Activated naive CD8-positive, alpha-beta T cell (primary cell): ENCODE measurements around the gene NTM.

Experiments used
- H3K27ac Mint-ChIP-seq: one replicate; pipeline ENCODE4 v1.8.0; 2021; ENCODE audit warnings: mixed read lengths
- H3K27me3 Mint-ChIP-seq: one replicate; pipeline ENCODE4 v1.8.0; 2021; ENCODE audit warnings: mixed read lengths
- H3K36me3 Mint-ChIP-seq: one replicate; pipeline ENCODE4 v1.8.0; 2021; ENCODE audit warnings: mixed read lengths
- H3K4me1 Mint-ChIP-seq: one replicate; pipeline ENCODE4 v1.8.0; 2021; ENCODE audit warnings: low read depth, mixed read lengths
- H3K4me3 Mint-ChIP-seq: one replicate; pipeline ENCODE4 v1.8.0; 2021; ENCODE audit warnings: mild to moderate bottlenecking, mixed read lengths
- H3K9me3 Mint-ChIP-seq: one replicate; pipeline ENCODE4 v1.8.0; 2021; ENCODE audit warnings: low read depth, mixed read lengths

Gene NTM

DNA sequence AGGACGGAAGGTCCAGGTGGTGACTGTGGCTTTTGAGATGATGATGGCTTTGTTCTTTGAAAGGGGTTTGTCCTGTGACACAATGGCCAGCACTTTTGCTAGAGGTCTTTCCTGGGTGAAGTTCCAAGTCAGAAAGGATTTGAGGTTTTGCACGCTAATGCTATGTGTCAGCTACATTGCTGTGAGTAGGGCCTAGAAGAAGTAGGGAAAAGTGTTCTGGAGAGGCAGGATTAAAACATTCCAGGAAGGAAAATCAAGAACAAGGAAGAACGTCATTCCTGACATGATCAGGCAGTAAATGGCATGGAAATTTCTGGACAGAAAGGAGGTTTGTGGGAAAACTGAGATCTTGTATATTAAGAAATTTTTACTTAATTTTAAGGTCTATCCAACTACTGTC is 290.7 kb downstream of the NTM start:
- H3K27me3 Mint-ChIP-seq, result no peaks in the 10 kb centered on the region
- H3K9me3 Mint-ChIP-seq, result no peaks in the 10 kb centered on the region
- no peaks in the 10 kb centered on the region for H3K36me3 Mint-ChIP-seq
- H3K4me1 Mint-ChIP-seq, result no peaks in the 10 kb centered on the region
- H3K4me3 Mint-ChIP-seq, result no peak overlapping the region
- H3K27ac Mint-ChIP-seq, result no peak overlapping the region

DNA sequence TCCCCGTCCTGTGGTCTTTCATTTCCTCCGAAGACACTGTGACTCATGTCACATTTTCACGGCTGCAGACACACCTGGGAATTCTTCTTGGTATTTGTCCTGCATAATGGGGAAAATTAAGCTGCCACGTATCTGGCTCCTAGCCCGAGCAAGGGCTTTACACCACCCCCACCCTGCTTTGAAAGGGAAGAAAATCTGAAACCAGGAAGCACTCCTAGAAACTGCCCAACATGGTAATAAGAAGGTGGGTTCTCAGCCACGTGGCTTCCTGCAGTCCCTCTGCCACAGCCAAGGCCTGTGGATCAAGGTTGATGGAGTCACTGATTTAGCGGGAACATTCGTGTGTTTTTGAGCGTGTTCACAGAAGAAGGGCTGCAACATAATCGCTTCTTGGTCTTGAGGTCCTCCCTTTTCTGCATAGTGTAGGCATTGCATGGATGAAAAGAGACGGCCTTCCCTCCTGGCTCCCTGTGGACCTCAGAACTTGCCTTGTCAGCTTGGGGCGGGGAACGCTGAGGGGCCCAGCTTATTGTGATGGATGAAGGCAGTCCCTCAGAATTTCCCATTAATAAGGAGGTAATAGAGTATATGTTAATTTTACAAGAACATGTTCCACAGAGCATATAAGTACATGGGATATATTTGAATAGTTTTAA is 292.0 kb downstream of the NTM start:
- Mint-ChIP-seq H3K27ac (no peak overlapping the region), H3K4me3 (no peak overlapping the region), H3K9me3 (no peaks in the 10 kb centered on the region), H3K4me1 (no peaks in the 10 kb centered on the region), H3K27me3 (no peaks in the 10 kb centered on the region), H3K36me3 (no peaks in the 10 kb centered on the region)

DNA sequence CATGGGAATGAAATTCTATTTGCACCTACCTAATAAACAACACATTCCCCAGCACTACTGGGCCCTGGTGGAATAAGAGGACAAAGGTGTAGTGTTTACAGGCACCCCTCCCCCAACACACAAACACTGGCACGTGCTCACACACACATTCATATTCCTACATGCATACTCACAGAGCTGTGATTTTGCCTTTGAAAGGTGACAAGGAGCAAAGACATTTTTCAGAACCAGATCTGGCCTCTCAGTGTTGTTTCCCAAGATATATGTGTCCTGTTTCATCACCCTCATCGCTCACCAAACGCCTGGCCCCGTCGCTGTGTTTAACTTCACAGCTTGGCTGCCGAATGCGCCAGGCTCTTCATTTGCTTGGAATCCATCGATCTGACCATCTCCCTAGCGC is 292.6 kb downstream of the NTM start:
- Mint-ChIP-seq H3K4me1 (no peaks in the 10 kb centered on the region), H3K9me3 (no peaks in the 10 kb centered on the region), H3K4me3 (no peak overlapping the region), H3K27me3 (no peaks in the 10 kb centered on the region), H3K36me3 (no peaks in the 10 kb centered on the region), H3K27ac (no peak overlapping the region)

DNA sequence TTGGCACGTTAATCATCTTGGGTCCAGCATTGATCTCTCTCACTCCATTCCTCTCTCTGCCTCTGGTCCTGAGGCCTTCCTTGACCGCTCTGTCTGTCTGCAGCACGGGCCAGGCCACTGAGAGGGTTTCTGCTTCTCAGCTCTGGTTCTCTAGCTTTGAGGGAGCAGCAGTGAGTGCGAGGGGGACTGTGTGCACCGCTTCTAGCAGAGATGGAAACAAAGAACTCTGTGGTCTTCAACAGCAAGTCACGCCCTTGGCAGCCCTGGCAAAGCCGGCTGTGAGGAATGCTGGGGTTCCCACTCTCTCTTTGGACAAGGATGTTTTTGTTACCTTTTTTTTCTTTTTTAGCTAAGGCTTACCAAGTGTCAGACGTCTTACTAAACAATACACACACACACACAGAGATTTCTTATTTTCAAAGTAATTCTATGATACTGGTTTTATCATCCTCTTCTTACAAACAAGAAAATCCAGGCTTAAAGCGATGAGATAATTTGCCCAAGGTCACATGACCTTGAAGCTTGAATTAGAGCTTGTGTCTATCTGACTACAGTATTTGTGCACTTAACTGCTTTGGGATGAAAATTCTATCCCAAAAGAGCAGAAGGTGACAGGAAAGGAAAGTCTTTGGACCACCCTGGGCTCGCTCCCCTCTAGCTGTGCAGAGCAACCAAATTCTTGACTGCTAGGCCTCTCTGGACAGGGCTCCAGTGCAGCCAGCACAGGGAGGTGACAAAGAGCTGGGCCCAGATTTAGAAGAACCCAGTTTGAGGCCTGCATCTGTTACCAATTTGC is 293.2 kb downstream of the NTM start:
- Mint-ChIP-seq H3K4me1 (peaks cover 2% of the 10 kb centered on the region), H3K9me3 (no peaks in the 10 kb centered on the region), H3K36me3 (no peaks in the 10 kb centered on the region), H3K27me3 (no peaks in the 10 kb centered on the region), H3K4me3 (no peak overlapping the region), H3K27ac (no peak overlapping the region)

DNA sequence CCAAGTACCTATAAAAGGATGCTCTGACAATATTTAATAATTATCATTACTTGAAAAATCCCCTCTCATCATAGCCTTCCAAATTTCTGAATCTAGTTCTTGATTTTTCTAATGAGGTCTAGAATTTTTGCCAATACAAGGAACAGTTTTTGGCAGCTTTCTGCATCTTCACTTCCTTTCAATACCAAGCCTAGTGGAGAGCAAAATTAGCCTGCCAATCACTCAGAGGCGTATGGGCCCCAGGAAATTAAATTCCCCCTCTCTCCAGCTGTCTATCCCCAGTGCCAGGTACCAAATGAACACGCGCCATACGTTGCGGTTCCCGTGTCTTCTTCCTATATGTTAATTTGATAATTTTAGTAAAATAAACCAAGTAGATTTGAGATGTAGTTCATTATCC is 293.9 kb downstream of the NTM start:
- H3K4me1 Mint-ChIP-seq, result peaks cover 6% of the 10 kb centered on the region
- no peaks in the 10 kb centered on the region for H3K9me3 Mint-ChIP-seq
- no peak overlapping the region for H3K27ac Mint-ChIP-seq
- H3K27me3 Mint-ChIP-seq, result no peaks in the 10 kb centered on the region
- no peaks in the 10 kb centered on the region for H3K36me3 Mint-ChIP-seq
- no peak overlapping the region for H3K4me3 Mint-ChIP-seq

DNA sequence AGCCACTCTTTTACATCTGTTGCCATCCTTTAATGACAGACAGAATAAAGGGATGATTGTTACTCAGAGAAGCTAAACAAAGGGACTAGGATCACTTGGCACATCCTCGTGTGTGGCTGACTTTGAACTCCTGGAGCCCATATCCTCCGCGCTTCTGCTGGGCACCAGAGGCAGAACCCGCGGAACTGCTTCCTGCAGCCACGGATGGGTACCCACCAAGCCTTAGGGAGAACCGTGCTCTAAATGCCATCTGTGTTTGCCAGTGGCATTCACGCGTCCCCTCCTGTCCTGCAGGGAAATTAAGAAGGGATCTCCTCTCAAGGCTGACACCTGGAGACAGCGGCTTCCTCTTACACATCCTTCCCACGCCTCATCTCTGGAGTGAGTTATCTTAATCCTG is 294.4 kb downstream of the NTM start:
- Mint-ChIP-seq H3K4me1 (peaks cover 6% of the 10 kb centered on the region), H3K36me3 (no peaks in the 10 kb centered on the region), H3K27ac (no peak overlapping the region), H3K9me3 (no peaks in the 10 kb centered on the region), H3K4me3 (no peak overlapping the region), H3K27me3 (no peaks in the 10 kb centered on the region)

DNA sequence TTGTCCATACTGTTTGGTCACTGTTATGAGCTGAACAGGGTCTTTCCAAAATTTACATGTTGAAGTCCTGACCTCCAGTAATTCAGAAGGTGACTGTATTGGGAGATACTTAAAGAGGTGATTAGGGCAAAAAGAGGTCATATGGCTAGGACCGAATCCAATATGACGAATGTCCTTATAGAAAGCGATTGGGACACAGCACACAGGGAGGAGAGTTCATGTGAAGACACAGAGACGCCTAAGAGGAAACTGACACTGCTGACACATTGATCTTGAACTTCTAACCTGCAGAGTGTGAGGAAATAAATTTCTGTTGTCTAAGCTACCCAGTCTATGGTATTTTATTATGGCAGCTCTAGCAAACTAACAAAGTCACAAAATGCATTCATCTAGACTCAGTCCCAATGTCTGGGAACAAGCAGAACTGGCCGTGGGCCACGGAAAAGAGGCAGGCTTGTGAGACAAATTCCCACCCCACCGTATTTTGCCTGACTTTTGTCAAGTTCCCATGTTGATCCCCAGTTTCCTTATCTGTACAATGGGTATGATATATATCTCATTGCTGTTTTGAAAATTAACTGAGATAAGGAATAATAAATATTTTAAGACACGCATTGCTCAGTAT is 295.0 kb downstream of the NTM start:
- H3K9me3 Mint-ChIP-seq, result no peaks in the 10 kb centered on the region
- H3K27ac Mint-ChIP-seq, result no peak overlapping the region
- peaks cover 6% of the 10 kb centered on the region for H3K4me1 Mint-ChIP-seq
- H3K4me3 Mint-ChIP-seq, result no peak overlapping the region
- H3K27me3 Mint-ChIP-seq, result no peaks in the 10 kb centered on the region
- no peaks in the 10 kb centered on the region for H3K36me3 Mint-ChIP-seq

DNA sequence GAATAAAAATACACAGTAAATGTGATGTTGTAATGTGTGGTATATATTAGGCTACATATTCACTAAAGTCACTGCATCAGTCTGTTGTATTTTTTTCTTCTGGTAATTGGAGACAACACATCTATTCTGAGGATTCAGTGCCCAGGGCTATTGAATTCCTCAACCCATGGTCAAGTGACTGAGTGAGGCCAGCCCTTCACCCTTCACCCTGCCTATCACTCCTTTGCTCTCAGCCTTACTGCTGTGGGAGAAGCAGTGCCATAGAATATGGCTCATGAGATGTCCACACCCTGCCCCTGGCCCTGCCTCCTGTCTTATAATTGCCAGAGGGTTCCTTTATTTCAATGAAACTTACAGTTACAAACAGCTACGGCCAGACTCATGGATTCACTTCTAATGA is 295.6 kb downstream of the NTM start:
- H3K27me3 Mint-ChIP-seq, result no peaks in the 10 kb centered on the region
- H3K4me3 Mint-ChIP-seq, result no peak overlapping the region
- peaks cover 6% of the 10 kb centered on the region for H3K4me1 Mint-ChIP-seq
- no peak overlapping the region for H3K27ac Mint-ChIP-seq
- no peaks in the 10 kb centered on the region for H3K9me3 Mint-ChIP-seq
- H3K36me3 Mint-ChIP-seq, result no peaks in the 10 kb centered on the region

DNA sequence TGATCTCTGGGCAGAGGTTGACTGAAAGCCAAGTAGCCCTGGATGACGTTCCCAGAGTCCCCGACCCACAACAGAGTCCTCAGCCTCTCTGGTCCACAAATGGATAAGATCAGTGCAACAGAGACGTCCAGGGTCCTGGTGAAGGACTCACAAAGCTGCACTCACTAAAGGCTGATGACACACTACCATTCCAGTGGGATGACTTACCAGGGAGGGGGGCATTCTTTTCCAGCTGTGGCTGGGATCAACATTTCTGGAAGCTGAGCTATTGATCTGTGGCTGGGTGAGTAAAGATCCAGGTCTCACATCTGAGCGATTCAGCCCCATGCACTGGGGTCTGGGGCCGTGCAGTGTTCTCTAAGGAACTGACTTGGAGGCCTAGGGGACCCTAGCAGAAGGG is 296.2 kb downstream of the NTM start:
- H3K27me3 Mint-ChIP-seq, result no peaks in the 10 kb centered on the region
- H3K9me3 Mint-ChIP-seq, result no peaks in the 10 kb centered on the region
- no peak overlapping the region for H3K4me3 Mint-ChIP-seq
- no peaks in the 10 kb centered on the region for H3K36me3 Mint-ChIP-seq
- H3K4me1 Mint-ChIP-seq, result peaks cover 6% of the 10 kb centered on the region
- no peak overlapping the region for H3K27ac Mint-ChIP-seq

DNA sequence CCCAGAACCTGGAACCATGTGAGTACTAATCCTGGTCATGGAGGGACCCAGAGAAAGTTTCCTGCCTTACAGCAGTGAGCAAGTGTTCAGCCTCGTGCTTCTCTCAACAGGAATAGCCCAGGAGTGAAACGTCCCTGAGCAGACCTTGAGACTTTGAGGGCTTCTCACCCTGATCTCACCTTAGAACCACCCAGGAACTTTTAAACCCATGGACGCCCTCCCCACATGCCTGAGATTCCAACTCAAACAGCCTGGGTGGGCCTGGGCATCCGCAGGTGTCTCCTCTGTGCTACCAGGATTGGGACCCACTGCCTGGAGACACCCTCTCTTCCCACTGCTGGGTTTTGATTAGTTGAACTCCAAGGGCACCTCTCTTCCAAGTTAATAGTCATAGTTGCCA is 297.2 kb downstream of the NTM start:
- Mint-ChIP-seq H3K36me3 (no peaks in the 10 kb centered on the region), H3K4me3 (no peak overlapping the region), H3K27ac (no peak overlapping the region), H3K27me3 (no peaks in the 10 kb centered on the region), H3K9me3 (no peaks in the 10 kb centered on the region), H3K4me1 (peaks cover 6% of the 10 kb centered on the region)

DNA sequence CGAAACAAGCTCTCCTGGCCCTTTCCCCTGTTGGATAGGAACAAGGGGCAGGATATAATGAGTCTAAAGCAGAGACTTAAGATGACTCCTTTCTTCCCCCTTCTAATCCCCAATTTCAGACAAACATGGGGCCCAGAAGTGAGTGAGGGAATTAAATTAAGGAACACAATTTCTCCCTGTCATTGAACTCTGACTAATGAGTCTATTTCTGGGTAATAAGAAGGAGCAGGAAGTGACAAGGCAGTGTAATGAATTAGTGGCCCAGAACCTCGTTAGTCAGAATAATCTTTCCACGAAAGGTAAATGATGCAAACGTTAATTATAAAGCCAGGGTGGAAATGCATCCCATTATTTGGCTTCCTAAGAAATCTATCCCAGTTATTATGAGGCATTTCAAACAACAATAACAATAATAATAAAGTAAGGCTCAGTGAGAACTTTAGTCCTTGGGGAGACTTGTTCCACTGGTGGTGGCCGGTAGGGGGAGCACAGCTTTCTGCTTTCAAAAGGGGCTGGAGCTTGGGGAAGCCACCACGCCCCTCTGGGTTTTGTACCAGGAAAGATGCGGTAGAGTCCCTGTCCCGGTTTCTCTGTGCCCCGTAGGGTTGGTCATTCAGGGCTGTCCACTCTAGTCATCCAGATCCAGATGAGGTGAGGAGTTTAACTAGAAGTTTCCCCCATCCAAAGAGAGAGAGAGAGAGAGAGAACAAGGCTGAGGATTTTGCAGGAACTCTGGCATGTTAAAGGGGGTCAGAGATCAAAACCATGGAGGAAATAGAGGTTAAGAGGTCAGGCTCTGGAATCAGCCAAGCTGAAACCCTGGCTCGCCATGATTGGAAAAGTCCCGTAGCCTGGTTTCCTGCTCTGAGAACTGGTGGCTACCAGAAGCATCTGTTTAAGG is 298.3 kb downstream of the NTM start:
- Mint-ChIP-seq H3K4me1 (peaks cover 8% of the 10 kb centered on the region), H3K4me3 (peak overlapping the region; percentile 24), H3K9me3 (no peaks in the 10 kb centered on the region), H3K27ac (no peak overlapping the region), H3K27me3 (no peaks in the 10 kb centered on the region), H3K36me3 (no peaks in the 10 kb centered on the region)

DNA sequence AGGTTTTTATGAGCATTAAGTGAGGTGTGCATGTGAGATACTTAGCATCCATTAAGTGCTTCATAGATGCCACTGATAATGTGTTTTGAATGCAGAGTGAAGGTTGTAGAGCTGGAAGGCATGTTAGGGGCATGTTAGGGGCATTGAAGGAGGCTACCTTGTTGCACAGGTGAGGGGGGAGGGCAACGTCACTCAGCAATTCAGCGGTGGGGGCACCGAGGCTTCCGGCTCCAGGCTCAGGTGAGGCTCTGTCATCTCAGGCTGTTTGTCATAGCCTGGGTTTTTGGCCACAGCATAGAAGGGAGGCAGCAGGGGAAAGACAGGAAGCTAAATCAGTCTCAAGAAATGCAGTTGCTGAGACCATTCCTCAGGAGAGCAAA is 299.0 kb downstream of the NTM start:
- no peak overlapping the region for H3K27ac Mint-ChIP-seq
- no peaks in the 10 kb centered on the region for H3K36me3 Mint-ChIP-seq
- no peaks in the 10 kb centered on the region for H3K9me3 Mint-ChIP-seq
- H3K4me1 Mint-ChIP-seq, result peaks cover 10% of the 10 kb centered on the region
- no peaks in the 10 kb centered on the region for H3K27me3 Mint-ChIP-seq
- no peak overlapping the region for H3K4me3 Mint-ChIP-seq

DNA sequence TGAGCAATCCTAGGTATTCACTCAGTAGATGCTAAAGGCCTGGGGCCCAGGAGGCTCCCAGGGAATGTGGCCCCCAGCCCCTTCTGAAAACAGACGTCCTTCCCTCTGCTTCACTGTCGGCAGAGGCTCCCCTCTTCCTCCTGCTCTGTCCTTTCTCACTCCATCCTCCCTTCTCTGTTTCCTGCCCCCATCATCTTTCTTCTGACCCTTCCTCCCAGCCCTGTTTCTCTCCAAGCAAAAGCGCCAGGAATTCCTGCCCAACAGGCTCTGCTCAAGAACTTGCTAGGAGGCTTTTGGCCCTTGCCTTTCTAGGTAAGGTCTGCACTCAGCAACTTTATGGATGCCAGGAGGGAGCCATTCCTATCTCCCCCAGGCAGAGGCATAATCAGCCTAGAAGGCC is 300.5 kb downstream of the NTM start:
- Mint-ChIP-seq H3K4me1 (peaks cover 10% of the 10 kb centered on the region), H3K4me3 (no peak overlapping the region), H3K9me3 (no peaks in the 10 kb centered on the region), H3K27me3 (no peaks in the 10 kb centered on the region), H3K27ac (no peak overlapping the region), H3K36me3 (no peaks in the 10 kb centered on the region)

DNA sequence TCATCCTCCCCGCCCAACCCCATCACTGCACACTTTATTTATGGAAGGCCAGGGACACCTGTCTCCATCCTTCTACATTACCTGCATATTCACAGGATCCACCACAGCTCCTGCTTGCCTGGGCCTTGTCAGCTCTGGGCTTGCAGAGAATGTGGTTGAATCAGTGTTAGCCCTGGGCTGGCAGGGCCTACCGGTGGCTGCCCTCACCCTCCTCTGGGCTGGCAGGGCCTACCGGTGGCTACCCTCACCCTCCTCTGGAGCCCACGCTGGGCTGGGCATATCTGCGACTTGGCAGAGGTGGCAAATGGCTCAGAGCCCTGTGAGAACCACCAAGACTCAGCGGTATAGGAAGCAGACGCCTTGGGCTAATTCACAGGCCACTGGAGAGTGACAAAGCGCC is 300.9 kb downstream of the NTM start:
- no peaks in the 10 kb centered on the region for H3K9me3 Mint-ChIP-seq
- H3K27me3 Mint-ChIP-seq, result no peaks in the 10 kb centered on the region
- peaks cover 10% of the 10 kb centered on the region for H3K4me1 Mint-ChIP-seq
- H3K27ac Mint-ChIP-seq, result no peak overlapping the region
- no peak overlapping the region for H3K4me3 Mint-ChIP-seq
- no peaks in the 10 kb centered on the region for H3K36me3 Mint-ChIP-seq

DNA sequence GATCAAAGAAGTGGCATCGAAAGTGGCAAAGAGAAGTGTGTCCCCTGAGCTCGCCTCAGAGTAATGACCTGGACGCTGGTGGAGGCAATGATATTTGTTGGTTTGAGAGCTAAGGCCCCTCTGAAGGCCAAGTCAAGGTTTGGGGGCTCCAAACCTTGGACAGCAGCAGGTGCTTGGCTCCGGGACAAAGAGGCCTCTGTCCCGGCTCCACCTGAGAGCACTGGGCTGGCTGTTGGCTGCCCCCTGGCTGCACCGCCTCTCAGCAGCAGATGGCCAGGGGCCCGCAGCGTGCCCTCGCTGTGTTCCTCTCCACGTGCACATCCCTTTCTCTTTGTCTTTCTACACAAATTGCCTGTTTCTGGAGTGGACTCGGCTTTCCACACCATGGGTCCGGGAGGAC is 301.3 kb downstream of the NTM start:
- no peaks in the 10 kb centered on the region for H3K9me3 Mint-ChIP-seq
- peaks cover under 1% of the 10 kb centered on the region for H3K27me3 Mint-ChIP-seq
- H3K27ac Mint-ChIP-seq, result no peak overlapping the region
- no peak overlapping the region for H3K4me3 Mint-ChIP-seq
- H3K36me3 Mint-ChIP-seq, result no peaks in the 10 kb centered on the region
- H3K4me1 Mint-ChIP-seq, result peaks cover 10% of the 10 kb centered on the region
